Thoracic aorta (tissue), 2 donors: ENCODE measurements around the gene GBF1. TPM values are rescaled to one million over a fixed set of nuclear protein-coding genes. Genes with fewer than 3 reads are reported as not detected.

ENCODE experiments used
- ATAC-seq: fragments of 150-250 bp; one replicate; pipeline ENCODE4 v1.8.0; 2017; ENCODE audit warnings: low read depth; ENCODE audit not compliant: insufficient number of reproducible peaks, low FRiP score
- DNase-seq: peaks from one replicate; pipeline ENCODE4 v3.0.0-alpha.2; 2020; ENCODE audit warnings: low spot score
- H3K27ac ChIP-seq, 2 donors: fragments of 200-600 bp; sonication (generic); 1 replicate in 1 of 2; 2 replicates in 1 of 2; pipeline ENCODE4 v1.5.1; 2016; ENCODE audit warnings: mild to moderate bottlenecking in 2 of 2, moderate library complexity in 2 of 2
- H3K27me3 ChIP-seq: fragments of 200-600 bp; sonication (generic); replicated peaks from 2 replicates; pipeline ENCODE4 v1.6.0; 2016; ENCODE audit warnings: mild to moderate bottlenecking; ENCODE audit not compliant: insufficient read depth
- H3K36me3 ChIP-seq: fragments of 200-600 bp; sonication (generic); one replicate; pipeline ENCODE4 v1.5.1; 2016
- H3K4me1 ChIP-seq, 2 donors: fragments of 200-600 bp; sonication (generic); 1 replicate in 1 of 2; 2 replicates in 1 of 2; pipeline versions ENCODE4 v1.5.1 to v1.6.0; 2016; ENCODE audit warnings: low read depth in 2 of 2, mild to moderate bottlenecking in 1 of 2; ENCODE audit not compliant: control insufficient read depth in 1 of 2
- H3K4me3 ChIP-seq: fragments of 200-600 bp; sonication (generic); 2 replicates; pipeline ENCODE4 v1.5.1; 2016; ENCODE audit warnings: mild to moderate bottlenecking
- H3K9me3 ChIP-seq: fragments of 200-600 bp; sonication (generic); 2 replicates; pipeline ENCODE4 v1.5.1; 2016
- CTCF ChIP-seq: fragments of 200-600 bp; sonication (generic); IDR thresholded peaks from one replicate; pipeline ENCODE4 v1.5.1; 2019; ENCODE audit warnings: antibody characterized with exemption
- total RNA-seq, 2 donors: library from RNA; depleted of rRNA; stranded (reverse); fragments of >200 nt; gene quantifications; one replicate each; pipeline versions ENCODE4 v1.1.0 to v1.2.3, GENCODE V29; 2016

Gene GBF1
- total RNA-seq, 2 donors from 2014 or later: 38.1 to 44.9 TPM

DNA sequence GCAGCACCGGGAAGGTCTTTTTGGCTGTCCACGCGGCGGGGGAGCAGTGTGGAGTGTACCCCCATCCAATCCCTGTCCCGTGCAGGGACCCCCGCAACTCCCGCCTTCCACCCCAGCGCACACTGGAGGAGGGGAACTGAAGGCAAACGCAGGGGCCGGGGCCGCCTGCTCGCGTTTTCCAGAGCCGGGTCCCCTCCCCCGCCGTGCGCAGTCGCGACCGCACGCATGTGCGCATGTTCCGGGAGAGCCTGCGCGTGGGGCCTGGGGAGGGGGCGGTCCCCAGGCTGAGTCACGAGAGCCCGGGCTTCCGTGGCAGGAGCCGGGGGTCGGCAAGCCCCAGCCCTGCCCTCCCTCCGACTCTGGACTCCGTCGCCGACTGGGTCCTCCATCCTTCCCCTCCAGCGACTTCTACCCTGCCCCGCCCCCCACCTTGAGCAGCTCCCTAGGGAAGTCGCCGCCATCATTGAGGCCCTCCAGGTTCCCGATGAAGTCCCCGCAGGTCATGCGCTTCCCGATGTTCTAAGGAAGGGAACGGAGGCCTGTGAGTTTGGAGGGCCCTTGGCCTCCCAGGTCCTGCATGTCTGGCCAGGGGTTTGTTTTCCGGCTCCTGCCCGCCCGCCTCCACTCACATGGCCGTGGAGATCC lies 165.2 kb downstream of the GBF1 start:
- Histone ChIP-seq H3K4me1 (peaks cover 6 to 11% of the 10 kb centered on the region in 2 donors), H3K36me3 (no peaks in the 10 kb centered on the region), H3K27ac (no peak overlapping the region), H3K9me3 (no peaks in the 10 kb centered on the region), H3K4me3 (peak overlapping the region; percentile 44), H3K27me3 (peaks cover 15% of the 10 kb centered on the region)
- DNase-seq: no peak
- no peak for TF ChIP-seq CTCF
- ATAC-seq: no peak

- TF ChIP-seq CTCF: no peak
- peaks cover 15% of the 10 kb centered on the region for H3K27me3 ChIP-seq
- H3K9me3 ChIP-seq: no peaks in the 10 kb centered on the region
- ATAC-seq (no peak), DNase-seq (no peak)
- no peak overlapping the region for H3K27ac ChIP-seq
- peaks cover 6 to 11% of the 10 kb centered on the region in 2 donors for H3K4me1 ChIP-seq
- no peaks in the 10 kb centered on the region for H3K36me3 ChIP-seq
- H3K4me3 ChIP-seq: no peak overlapping the region
Observed at GRCh38 chr10:102411341-102412255, 166.3 kb downstream of the GBF1 start.

- no peak for ATAC-seq
- peaks cover 15% of the 10 kb centered on the region for H3K27me3 ChIP-seq
Observed at GRCh38 chr10:102412293-102412692, 167.0 kb downstream of the GBF1 start.

DNA sequence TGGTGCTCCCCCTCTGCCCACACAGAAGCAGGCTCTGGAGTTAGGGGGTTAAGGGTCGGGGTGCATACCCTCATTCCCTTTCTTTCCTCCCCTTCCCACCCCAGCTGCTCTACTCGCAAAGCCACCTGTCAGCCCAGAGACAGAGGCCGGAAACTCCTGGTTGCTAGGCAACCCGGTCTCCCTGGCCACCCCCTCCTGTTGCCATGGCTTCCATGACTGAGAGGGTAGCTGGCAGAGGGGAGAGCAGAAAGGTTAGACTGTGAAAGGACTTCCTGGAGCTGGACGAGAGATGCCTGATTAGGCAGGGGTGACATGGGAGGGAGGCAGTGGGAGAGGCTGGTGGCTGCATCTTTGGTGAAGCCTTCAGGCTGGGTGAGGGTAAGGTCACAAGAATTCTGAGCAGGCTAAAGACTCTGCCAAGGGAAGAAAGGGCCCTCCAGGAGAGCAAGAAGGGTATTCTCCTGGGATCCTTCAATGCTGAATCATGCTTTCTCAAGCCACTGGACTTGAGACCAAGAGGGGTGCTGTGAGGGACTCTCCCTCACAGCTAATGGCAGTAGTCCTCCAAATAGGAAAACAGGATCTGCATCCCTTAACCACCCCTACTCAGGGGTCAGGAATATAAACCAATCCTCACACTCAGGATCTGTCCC lies 167.8 kb downstream of the GBF1 start:
- no peak for ATAC-seq

More at GRCh38 chr10:102412293-102412692, 167.0 kb downstream of the GBF1 start:
- Histone ChIP-seq H3K36me3 (no peaks in the 10 kb centered on the region), H3K27ac (no peak overlapping the region), H3K4me3 (no peak overlapping the region), H3K9me3 (no peaks in the 10 kb centered on the region), H3K4me1 (peaks cover 6 to 11% of the 10 kb centered on the region in 2 donors)
- DNase-seq: no peak
- TF ChIP-seq CTCF: no peak

More for the DNA sequence above, 167.8 kb downstream of the GBF1 start:
- Histone ChIP-seq H3K36me3 (no peaks in the 10 kb centered on the region), H3K9me3 (no peaks in the 10 kb centered on the region), H3K27me3 (peaks cover 15% of the 10 kb centered on the region), H3K4me1 (peaks cover 6 to 11% of the 10 kb centered on the region in 2 donors), H3K4me3 (no peak overlapping the region), H3K27ac (no peak overlapping the region)
- no peak for DNase-seq
- TF ChIP-seq CTCF: no peak
